ENCODE data around the gene CFH. TPM values are rescaled to one million over a fixed set of nuclear protein-coding genes. Genes with fewer than 3 reads are reported as not detected.

Gene CFH
- total RNA-seq, 1 experiment from 2014 or later = 75.4 TPM

- Histone ChIP-seq H3K27me3 (replicated peaks) (no peaks in the 10 kb centered on the region; the same call in 1 of the 2 replicates), H3K4me1 (replicated peaks) (peaks cover 24% of the 10 kb centered on the region), H3K4me3 (no peak overlapping the region), H3K9me3 (replicated peaks) (no peaks in the 10 kb centered on the region), H3K27ac (no peak overlapping the region), H3K36me3 (no peaks in the 10 kb centered on the region)
- DNase-seq (ENCODE audit: low read depth in 1 of 2, low spot score in 2 of 2) = no peak
These were observed 1.4 kb upstream of the CFH start for GRCh38 chr1:196650403-196650802.

DNA sequence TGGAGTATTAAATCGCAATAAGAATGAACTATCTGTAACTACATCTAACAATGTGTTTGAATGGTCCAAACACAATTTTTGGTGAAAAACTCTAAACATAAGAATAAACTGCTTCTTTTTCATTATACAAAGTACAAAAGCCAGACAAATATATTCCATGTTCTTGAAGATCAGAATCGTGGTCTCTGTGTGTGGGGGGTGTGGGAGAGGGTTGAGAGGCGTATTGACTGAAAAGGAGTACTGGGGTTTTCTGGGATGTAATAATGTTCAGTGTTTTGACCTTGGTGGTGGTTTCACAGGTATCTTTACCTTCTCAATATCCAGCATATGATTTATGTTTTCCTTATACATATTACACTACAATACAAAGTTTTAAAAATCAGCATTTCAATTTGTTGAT, 764 bp upstream of the CFH start:
- Histone ChIP-seq H3K9me3 (replicated peaks) (no peaks in the 10 kb centered on the region), H3K36me3 (no peaks in the 10 kb centered on the region), H3K27me3 (replicated peaks) (no peaks in the 10 kb centered on the region), H3K4me1 (replicated peaks) (peaks cover 27% of the 10 kb centered on the region), H3K27ac (peak overlapping the region; percentile 28; the same call in 1 of the 2 replicates), H3K4me3 (no peak overlapping the region)
- no peak for DNase-seq (ENCODE audit: low read depth in 1 of 2, low spot score in 2 of 2)

DNA sequence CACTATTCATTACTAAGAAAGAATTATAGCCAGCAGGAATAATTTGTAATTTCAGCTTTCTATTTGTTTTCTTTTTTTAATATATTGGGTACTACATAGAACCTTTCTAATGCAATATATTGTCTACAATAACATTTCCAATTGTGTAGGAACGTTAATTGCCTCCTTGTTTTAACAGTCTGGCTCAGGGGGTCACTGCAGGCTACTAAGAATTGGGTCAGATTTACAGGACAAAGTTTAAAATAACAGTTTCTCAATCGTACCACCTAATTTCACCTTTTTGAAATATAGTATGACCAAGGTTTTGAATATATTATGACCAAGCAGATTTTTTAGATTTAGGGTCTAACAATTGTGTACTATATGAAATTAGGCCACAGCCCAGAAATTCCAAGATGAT, 2.4 kb downstream of the CFH start:
- Histone ChIP-seq H3K27ac (no peak overlapping the region), H3K4me1 (replicated peaks) (peaks cover 27% of the 10 kb centered on the region), H3K4me3 (no peak overlapping the region), H3K9me3 (replicated peaks) (no peaks in the 10 kb centered on the region), H3K36me3 (no peaks in the 10 kb centered on the region), H3K27me3 (replicated peaks) (no peaks in the 10 kb centered on the region)
- DNase-seq (ENCODE audit: low read depth in 1 of 2, low spot score in 2 of 2) = no peak

DNA sequence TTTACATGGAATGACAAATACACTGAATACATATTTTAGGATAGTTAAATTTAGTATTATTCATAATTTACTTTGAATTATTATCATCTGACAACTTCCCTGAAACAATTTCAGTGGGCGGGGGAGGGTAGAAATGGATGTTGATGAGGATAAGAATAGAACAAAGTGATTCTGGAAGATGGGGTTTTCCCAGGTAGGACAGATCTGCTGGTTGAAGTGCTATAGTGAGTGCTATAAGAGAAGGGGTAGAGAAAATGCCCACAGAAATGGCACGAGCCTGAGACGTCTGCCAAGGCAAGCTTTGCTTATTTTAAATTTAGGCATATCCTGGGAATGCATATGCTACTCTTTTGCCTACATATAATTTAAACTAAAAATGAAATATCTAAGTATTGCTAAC, 3.2 kb downstream of the CFH start:
- H3K4me1 ChIP-seq (replicated peaks) = peaks cover 27% of the 10 kb centered on the region
- no peaks in the 10 kb centered on the region for H3K27me3 ChIP-seq (replicated peaks)
- no peak overlapping the region for H3K27ac ChIP-seq
- no peak overlapping the region for H3K4me3 ChIP-seq
- no peak for DNase-seq (ENCODE audit: low read depth in 1 of 2, low spot score in 2 of 2)
- no peaks in the 10 kb centered on the region for H3K9me3 ChIP-seq (replicated peaks)
- H3K36me3 ChIP-seq = no peaks in the 10 kb centered on the region

- Histone ChIP-seq H3K4me1 (replicated peaks) (peaks cover 27% of the 10 kb centered on the region), H3K27ac (no peak overlapping the region), H3K9me3 (replicated peaks) (no peaks in the 10 kb centered on the region), H3K27me3 (replicated peaks) (no peaks in the 10 kb centered on the region), H3K4me3 (no peak overlapping the region), H3K36me3 (no peaks in the 10 kb centered on the region)
- no peak for DNase-seq (ENCODE audit: low read depth in 1 of 2, low spot score in 2 of 2)
These were observed 3.7 kb downstream of the CFH start for GRCh38 chr1:196655494-196655893.

DNA sequence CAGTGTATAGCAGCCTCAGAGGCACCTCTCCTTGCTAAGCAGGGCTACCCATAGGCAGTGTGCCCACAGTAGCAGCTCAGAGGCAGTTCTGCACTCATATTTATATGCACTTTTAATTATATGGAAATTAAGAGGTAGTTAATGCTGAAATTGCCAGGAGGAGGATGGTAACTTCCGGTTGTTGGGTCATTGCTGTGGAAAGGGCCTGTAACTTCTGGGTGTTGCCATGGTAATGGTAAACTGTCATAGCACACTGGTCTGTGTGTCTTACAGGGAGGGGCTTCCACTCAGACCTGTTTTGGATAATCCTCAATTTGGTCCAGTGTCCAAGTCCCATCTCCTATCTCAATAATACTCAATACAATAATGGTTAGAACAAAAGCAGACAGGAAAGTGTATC, 7.6 kb downstream of the CFH start:
- no peak for DNase-seq (ENCODE audit: low read depth in 1 of 2, low spot score in 2 of 2)
- Histone ChIP-seq H3K27me3 (replicated peaks) (no peaks in the 10 kb centered on the region), H3K4me3 (no peak overlapping the region), H3K9me3 (replicated peaks) (no peaks in the 10 kb centered on the region), H3K36me3 (no peaks in the 10 kb centered on the region), H3K4me1 (replicated peaks) (peaks cover 12% of the 10 kb centered on the region), H3K27ac (no peak overlapping the region)

DNA sequence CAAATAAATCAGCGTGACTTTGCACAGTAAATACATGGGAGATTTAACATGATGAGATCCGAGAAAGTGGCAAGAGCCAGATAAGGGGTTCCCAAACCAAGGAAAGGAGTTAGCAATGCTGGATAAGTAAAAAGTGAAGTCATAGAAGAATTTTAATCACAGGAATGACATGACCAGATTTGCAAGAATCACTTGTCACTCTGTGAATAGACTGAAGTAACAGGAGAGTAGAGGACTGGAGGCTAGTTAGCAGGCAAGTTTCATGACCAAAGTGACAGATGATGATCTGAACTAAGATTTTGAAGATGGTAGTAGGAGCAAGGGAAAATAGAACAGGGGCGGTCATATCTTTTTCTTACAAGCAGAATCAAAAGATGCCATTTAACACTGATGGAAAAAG, 8.4 kb downstream of the CFH start:
- Histone ChIP-seq H3K27ac (no peak overlapping the region), H3K9me3 (replicated peaks) (no peaks in the 10 kb centered on the region), H3K4me3 (no peak overlapping the region), H3K36me3 (no peaks in the 10 kb centered on the region), H3K27me3 (replicated peaks) (no peaks in the 10 kb centered on the region), H3K4me1 (replicated peaks) (peaks cover 4% of the 10 kb centered on the region)
- DNase-seq (ENCODE audit: low read depth in 1 of 2, low spot score in 2 of 2) = no peak

DNA sequence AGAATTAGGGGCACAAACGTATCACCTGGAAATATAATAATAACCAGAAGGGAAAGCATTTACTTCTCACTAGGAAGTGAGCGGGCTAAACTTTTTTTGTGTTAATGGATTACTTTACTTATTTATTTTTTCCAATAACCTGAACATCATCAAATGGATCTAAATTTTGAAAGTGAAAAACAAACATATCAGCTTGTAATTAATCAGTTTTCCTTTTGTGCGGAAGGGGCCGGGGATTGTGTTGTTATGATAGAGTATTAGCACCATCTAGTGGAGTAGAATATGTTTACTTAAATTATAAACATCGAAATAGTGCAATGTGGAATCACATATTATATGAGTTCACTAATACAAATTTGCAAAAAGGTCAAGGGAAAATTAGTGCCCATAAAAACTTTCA, 9.0 kb downstream of the CFH start:
- Histone ChIP-seq H3K27ac (no peak overlapping the region), H3K36me3 (no peaks in the 10 kb centered on the region), H3K9me3 (replicated peaks) (no peaks in the 10 kb centered on the region), H3K27me3 (replicated peaks) (no peaks in the 10 kb centered on the region), H3K4me1 (replicated peaks) (no peaks in the 10 kb centered on the region), H3K4me3 (no peak overlapping the region)
- peak in 1 of 2 experiments; percentile 42 for DNase-seq (ENCODE audit: low read depth in 1 of 2, low spot score in 2 of 2)

DNA sequence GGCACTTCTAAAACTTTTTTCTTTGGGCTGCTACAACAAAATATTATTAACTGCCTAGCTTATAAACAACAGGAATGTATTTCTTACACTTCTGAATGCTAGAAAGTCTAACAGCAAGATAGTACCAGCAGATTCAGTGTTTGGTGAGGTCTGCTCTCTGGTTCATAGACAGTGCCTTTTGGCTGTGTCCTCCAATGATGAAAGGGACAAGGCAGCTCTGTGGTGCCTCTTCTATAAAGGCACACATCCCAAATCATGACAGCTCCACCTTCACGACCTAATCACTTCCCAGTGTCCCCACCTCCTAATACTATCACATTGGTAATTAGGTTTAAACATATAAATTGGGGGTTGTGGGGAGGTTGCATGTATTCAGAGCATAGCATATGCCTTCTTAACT, 9.5 kb downstream of the CFH start:
- Histone ChIP-seq H3K9me3 (replicated peaks) (no peaks in the 10 kb centered on the region), H3K4me3 (no peak overlapping the region), H3K4me1 (replicated peaks) (no peaks in the 10 kb centered on the region), H3K27me3 (replicated peaks) (no peaks in the 10 kb centered on the region), H3K27ac (no peak overlapping the region), H3K36me3 (no peaks in the 10 kb centered on the region)
- no peak for DNase-seq (ENCODE audit: low read depth in 1 of 2, low spot score in 2 of 2)

DNA sequence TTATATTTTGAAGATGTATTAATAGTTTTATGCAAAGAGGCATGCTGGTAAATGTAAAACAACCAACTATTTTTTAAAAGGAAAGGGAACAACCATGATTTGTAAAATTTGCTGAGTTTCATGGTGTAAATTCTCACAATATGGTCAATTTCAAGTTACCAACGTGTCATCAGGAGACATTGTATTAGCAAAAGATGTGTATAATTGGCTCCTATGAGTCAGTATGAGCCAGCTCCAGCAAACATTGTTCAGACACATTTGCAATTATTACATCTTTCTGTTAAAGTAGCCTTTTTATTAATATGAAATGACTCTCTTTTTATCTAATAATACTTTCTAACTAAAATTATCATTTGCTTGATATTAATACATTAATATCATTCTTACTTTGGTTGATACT, 15.3 kb downstream of the CFH start:
- H3K27ac ChIP-seq = no peak overlapping the region
- no peaks in the 10 kb centered on the region for H3K4me1 ChIP-seq (replicated peaks)
- no peak overlapping the region for H3K4me3 ChIP-seq
- no peaks in the 10 kb centered on the region for H3K27me3 ChIP-seq (replicated peaks)
- no peaks in the 10 kb centered on the region; the same call in 1 of the 2 replicates for H3K9me3 ChIP-seq (replicated peaks)
- no peak for DNase-seq (ENCODE audit: low read depth in 1 of 2, low spot score in 2 of 2)
- no peaks in the 10 kb centered on the region for H3K36me3 ChIP-seq

DNA sequence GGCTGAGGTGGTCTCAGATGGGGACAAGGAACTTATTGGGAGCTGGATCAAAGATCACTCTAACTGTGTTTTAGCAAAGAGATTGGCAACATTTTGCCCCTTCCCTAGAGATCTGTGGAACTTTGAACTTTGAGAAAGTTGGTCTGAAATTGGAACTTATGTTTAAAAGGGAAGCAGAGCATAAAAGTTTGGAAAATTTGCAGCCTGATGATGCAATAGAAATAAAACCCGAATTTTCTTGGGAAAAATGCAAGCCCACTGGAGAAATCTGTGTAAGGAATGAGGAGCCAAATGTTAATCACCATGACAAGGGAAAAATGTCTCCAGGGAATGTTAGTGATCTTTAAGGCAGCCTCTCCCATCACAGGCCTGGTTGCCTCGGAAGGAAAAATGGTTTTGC, 17.2 kb downstream of the CFH start:
- no peak for DNase-seq (ENCODE audit: low read depth in 1 of 2, low spot score in 2 of 2)
- Histone ChIP-seq H3K4me1 (replicated peaks) (no peaks in the 10 kb centered on the region), H3K36me3 (no peaks in the 10 kb centered on the region), H3K9me3 (replicated peaks) (no peaks in the 10 kb centered on the region; the same call in 1 of the 2 replicates), H3K4me3 (no peak overlapping the region), H3K27ac (no peak overlapping the region), H3K27me3 (replicated peaks) (no peaks in the 10 kb centered on the region)

GRCh38 chr1:196669693-196670092, 17.9 kb downstream of the CFH start:
- no peak overlapping the region for H3K4me3 ChIP-seq
- no peak overlapping the region for H3K27ac ChIP-seq
- H3K27me3 ChIP-seq (replicated peaks) = no peaks in the 10 kb centered on the region
- no peaks in the 10 kb centered on the region for H3K4me1 ChIP-seq (replicated peaks)
- no peak for DNase-seq (ENCODE audit: low read depth in 1 of 2, low spot score in 2 of 2)
- no peaks in the 10 kb centered on the region for H3K36me3 ChIP-seq
- H3K9me3 ChIP-seq (replicated peaks) = no peaks in the 10 kb centered on the region; the same call in 1 of the 2 replicates

DNA sequence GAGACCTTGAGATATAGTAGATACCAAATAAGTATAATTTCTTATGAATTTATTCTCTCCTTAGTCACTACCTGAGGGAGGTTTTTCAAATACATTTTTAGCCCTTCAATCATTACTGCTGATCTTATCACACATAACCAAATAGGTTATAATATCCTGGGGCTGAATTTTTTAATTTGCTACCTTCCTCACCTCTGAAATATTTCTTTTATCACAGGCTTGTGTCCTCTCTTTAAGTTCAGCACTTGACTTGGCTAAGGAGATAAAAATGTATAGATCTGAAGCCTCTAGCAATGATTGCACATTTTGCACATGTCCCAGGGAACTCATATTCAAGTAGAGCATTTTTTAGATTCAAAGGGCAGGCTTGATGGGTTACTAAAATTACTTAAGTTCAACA, 23.1 kb downstream of the CFH start:
- Histone ChIP-seq H3K9me3 (replicated peaks) (no peaks in the 10 kb centered on the region), H3K36me3 (no peaks in the 10 kb centered on the region), H3K4me1 (replicated peaks) (peaks cover 14% of the 10 kb centered on the region), H3K4me3 (no peak overlapping the region), H3K27me3 (replicated peaks) (no peaks in the 10 kb centered on the region), H3K27ac (no peak overlapping the region)
- DNase-seq (ENCODE audit: low read depth in 1 of 2, low spot score in 2 of 2) = no peak

- Histone ChIP-seq H3K27me3 (replicated peaks) (no peaks in the 10 kb centered on the region), H3K4me3 (no peak overlapping the region), H3K27ac (peak overlapping the region; percentile 14; the same call in 1 of the 2 replicates), H3K9me3 (replicated peaks) (no peaks in the 10 kb centered on the region), H3K4me1 (replicated peaks) (peaks cover 14% of the 10 kb centered on the region), H3K36me3 (no peaks in the 10 kb centered on the region)
- peak in 1 of 2 experiments; percentile 19 for DNase-seq (ENCODE audit: low read depth in 1 of 2, low spot score in 2 of 2)
These were observed 26.1 kb downstream of the CFH start for GRCh38 chr1:196677781-196678509.

DNA sequence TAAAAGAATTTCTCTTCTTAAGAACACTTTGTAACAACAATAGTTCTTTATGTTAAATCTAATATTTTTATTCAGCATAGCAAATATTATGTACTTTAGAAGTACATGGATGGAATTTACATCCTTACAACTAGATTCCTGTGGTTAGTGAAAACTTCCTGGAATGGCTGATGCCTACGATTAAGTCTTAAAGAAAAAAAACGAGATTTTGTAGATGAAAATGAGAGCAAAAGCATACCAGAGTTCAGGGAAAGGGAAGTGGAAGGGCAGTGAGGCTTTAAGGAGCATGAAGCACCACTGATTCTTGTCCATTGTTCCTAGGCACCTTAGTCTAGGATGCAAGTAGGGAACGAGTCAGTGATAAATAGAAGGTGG, 26.7 kb downstream of the CFH start:
- Histone ChIP-seq H3K36me3 (no peaks in the 10 kb centered on the region), H3K9me3 (replicated peaks) (no peaks in the 10 kb centered on the region), H3K27me3 (replicated peaks) (no peaks in the 10 kb centered on the region), H3K27ac (peak overlapping the region; percentile 14; the same call in 1 of the 2 replicates), H3K4me1 (replicated peaks) (peaks cover 14% of the 10 kb centered on the region), H3K4me3 (no peak overlapping the region)
- DNase-seq (ENCODE audit: low read depth in 1 of 2, low spot score in 2 of 2) = peak in 1 of 2 experiments; percentile 41

Data from SJSA1 (cell line).